ENCODE measurements around the gene LSM14A.
"Not testable (repeated sequence)": the region's sequence is repeated elsewhere in the genome, so short reads cannot be mapped to it uniquely, and the experiment has no call there.

DNA sequence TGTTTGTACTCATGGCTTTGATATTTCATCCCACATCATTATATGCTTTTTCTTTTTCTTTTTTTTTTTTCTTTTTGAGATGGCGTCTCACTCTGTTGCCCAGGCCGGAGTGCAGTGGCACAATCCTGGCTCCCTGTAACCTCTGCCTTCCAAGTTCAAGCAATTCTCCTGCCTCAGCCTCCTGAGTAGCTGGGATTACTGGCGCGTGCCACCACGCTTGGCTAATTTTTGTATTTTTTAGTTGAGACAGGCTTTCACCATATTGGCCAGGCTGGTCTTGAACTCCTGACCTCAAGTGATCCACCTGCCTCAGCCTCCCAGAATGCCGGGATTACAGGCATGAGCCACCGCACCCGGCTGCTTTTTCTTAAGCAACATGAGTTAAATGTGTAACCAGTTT is 2.9 kb downstream of the LSM14A start:
- TF ChIP-seq, protein P1, sequence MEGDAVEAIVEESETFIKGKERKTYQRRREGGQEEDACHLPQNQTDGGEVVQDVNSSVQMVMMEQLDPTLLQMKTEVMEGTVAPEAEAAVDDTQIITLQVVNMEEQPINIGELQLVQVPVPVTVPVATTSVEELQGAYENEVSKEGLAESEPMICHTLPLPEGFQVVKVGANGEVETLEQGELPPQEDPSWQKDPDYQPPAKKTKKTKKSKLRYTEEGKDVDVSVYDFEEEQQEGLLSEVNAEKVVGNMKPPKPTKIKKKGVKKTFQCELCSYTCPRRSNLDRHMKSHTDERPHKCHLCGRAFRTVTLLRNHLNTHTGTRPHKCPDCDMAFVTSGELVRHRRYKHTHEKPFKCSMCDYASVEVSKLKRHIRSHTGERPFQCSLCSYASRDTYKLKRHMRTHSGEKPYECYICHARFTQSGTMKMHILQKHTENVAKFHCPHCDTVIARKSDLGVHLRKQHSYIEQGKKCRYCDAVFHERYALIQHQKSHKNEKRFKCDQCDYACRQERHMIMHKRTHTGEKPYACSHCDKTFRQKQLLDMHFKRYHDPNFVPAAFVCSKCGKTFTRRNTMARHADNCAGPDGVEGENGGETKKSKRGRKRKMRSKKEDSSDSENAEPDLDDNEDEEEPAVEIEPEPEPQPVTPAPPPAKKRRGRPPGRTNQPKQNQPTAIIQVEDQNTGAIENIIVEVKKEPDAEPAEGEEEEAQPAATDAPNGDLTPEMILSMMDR (IDR thresholded peaks at IDR 0.05): not testable (repeated sequence)
- TF ChIP-seq POLR2AphosphoS5 (IDR thresholded peaks at IDR 0.05): not testable (repeated sequence)

Data from breast epithelium (tissue), 3 donors.